GM19023 (cell line): ENCODE measurements around the gene ARID4B.

Source experiments
- ATAC-seq: cut with Tn5 transposase; IDR thresholded peaks from one replicate; pipeline ENCODE4 v1.9.1; 2021; ENCODE audit warnings: mild to moderate bottlenecking, moderate library complexity; ENCODE audit not compliant: unreplicated experiment

Gene ARID4B

DNA sequence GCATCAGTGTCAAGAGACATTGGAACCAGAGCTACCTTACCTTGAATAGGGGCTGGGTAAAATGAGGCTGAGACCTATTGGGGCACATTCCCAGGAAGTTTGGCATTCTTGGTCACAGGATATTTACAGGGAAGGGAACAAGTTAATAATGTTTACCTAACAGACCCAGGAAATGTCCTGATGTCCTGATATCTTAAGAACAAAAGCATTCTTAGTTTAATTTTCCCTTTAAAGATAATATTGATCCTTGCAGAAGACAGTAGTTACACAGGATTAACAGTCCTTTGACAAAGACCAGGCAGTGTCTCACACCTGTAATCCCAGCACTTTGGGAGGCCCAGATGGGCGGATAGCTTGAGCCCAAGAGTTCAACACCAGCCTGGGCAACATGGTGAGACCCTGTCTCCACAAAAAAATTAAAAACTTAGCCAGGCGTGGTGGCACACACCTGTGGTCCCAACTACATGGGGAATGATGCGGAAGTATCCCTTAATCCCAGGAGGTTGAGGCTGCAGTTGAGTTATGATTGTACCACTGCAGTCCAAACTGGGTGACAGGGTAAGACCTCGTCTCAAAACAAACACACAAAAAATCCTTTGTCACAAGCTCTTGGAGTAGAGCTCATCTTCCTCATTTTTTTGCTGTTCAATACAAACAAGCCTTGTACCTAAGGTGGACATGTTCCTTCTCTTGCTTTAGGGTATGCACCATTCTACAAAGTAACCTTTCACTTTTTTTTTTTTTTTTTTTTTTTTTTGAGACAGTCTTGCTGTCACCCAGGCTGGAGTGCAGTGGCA is 198.0 kb downstream of the ARID4B start:
- no peak for ATAC-seq

DNA sequence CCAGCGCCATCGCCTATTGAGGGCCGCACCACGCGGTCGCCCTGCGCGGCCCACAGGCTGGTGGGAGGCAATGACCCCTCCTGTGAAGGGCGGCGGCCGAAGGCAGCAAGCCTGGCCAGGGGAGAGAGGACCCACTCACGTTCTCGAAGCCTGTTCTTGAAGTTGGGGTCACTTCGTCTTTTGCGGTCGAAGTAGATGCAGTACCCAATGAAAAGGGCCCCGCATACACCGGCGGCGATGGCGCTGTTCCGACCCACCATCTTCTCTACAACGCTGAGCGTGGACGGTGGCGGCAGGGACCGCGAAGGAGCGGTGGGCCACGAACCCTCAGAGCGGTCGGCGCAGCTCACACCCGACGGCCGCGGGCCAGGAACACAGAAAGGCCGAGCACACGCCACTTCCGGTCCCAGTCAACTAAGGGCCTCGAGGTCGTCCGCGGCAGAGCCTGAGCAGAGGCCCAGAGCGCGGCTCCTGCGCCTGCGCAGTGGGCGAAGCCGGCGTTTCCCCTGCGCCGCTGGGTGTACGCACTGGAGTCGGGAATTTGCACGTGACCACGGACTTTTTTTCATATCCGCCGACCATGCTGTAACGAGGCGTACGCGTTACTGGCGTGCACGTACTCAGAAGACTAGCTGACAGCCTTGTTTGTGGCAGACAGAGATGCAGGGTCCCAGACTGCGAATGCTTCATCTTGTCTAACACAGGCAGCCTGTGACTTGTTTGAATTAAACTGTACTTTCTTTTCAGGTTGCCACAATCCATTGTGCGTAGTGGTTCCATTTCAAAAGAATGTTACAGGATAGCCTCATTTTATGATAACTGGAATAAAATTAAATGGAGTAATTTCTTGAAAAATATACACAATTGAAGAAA is 199.3 kb downstream of the ARID4B start, which contains the start of gene TOMM20:
Gene TOMM20, minus strand, starts transcription at position 382 of the 873 bp plus-strand sequence. Its CDS starts 122 bp downstream, at position 260.
- ATAC-seq: peak; percentile 94

GRCh38 chr1:235127732-235128455 is 200.1 kb downstream of the ARID4B start:
- no peak for ATAC-seq

DNA sequence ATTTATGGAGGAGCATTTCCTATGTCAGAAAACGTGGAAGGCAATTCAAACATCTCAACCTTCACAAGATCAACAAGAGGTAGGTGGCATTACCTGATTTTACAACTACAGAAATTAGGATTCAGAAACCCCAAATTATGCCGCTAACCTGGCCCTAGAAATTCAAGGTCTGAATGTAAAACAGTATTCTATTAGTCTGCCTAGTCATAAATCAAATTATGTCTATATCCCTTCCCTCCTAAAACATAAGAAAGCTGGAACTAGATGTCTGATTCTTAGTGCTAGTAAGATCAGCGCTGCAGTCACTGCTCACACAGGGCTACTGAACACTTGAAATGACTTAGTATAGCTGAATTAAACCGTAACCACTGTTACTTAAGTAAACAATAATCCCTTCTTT is 200.8 kb downstream of the ARID4B start:
- no peak for ATAC-seq

DNA sequence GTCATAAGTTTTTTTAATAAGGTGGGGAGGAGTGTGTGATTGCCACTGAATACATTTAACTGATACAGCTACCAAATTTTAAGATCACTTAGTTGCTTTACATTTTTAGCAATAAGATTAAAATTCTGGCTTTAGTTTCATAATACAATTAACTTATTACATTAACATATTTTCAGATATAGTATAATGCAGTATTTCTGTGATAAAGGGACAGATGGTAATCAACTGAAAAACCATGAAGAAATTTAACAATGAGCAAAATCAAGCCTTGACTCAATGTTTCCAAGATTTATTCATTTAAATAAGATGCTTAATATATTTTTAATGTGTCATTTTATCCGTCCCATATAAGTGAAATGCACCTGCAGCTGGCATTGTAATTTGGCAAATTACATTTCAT is 203.3 kb downstream of the ARID4B start:
- no peak for ATAC-seq

GRCh38 chr1:235124111-235124510 is 203.9 kb downstream of the ARID4B start:
- no peak for ATAC-seq

- ATAC-seq: no peak
These were observed 205.6 kb downstream of the ARID4B start for GRCh38 chr1:235122348-235122747.
